ENCODE measurements around the gene NECAP2.

The NECAP2 gene

DNA sequence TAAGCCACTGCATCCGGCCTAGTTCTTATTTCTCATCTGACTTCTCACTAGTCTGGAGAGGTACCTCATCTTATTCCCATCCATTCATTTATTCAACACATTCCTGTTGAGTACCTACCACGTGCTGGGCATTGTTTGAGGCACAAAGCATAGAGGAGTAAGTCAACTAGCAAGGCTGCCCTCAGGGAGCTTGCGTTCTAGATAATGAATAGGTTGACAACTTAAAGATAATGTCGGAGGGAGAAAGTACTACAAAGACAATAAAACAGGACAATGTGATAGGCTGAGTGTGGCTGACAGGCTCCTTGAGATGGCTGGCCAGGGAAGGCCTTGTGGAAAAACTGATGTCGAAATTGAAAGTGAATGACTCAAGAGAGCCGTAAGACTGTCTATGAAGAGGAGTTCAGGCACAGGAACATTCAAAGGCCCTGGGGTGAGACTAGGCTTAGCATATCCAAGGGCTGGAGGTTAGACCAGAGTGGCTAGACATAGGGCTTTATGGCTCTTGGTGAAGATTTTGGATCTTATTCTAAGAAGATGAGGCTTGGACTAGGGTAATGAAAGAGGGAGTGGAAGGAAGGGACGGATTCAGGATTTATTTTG, 21.6 kb upstream of the NECAP2 start:
- H3K4me3 ChIP-seq (replicated peaks; ENCODE audit: insufficient read depth, low read length): no peak overlapping the region
- DNase-seq (ENCODE audit: low read depth in 1 of 2, low spot score in 1 of 2): no peak
- TF ChIP-seq, protein P1, sequence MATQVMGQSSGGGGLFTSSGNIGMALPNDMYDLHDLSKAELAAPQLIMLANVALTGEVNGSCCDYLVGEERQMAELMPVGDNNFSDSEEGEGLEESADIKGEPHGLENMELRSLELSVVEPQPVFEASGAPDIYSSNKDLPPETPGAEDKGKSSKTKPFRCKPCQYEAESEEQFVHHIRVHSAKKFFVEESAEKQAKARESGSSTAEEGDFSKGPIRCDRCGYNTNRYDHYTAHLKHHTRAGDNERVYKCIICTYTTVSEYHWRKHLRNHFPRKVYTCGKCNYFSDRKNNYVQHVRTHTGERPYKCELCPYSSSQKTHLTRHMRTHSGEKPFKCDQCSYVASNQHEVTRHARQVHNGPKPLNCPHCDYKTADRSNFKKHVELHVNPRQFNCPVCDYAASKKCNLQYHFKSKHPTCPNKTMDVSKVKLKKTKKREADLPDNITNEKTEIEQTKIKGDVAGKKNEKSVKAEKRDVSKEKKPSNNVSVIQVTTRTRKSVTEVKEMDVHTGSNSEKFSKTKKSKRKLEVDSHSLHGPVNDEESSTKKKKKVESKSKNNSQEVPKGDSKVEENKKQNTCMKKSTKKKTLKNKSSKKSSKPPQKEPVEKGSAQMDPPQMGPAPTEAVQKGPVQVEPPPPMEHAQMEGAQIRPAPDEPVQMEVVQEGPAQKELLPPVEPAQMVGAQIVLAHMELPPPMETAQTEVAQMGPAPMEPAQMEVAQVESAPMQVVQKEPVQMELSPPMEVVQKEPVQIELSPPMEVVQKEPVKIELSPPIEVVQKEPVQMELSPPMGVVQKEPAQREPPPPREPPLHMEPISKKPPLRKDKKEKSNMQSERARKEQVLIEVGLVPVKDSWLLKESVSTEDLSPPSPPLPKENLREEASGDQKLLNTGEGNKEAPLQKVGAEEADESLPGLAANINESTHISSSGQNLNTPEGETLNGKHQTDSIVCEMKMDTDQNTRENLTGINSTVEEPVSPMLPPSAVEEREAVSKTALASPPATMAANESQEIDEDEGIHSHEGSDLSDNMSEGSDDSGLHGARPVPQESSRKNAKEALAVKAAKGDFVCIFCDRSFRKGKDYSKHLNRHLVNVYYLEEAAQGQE (IDR thresholded peaks at IDR 0.05; ENCODE audit: insufficient replicate concordance, low read depth): no peak
- TF ChIP-seq POLR2AphosphoS5 (IDR thresholded peaks at IDR 0.05; ENCODE audit: low read depth): no peak
- TF ChIP-seq, protein P2, sequence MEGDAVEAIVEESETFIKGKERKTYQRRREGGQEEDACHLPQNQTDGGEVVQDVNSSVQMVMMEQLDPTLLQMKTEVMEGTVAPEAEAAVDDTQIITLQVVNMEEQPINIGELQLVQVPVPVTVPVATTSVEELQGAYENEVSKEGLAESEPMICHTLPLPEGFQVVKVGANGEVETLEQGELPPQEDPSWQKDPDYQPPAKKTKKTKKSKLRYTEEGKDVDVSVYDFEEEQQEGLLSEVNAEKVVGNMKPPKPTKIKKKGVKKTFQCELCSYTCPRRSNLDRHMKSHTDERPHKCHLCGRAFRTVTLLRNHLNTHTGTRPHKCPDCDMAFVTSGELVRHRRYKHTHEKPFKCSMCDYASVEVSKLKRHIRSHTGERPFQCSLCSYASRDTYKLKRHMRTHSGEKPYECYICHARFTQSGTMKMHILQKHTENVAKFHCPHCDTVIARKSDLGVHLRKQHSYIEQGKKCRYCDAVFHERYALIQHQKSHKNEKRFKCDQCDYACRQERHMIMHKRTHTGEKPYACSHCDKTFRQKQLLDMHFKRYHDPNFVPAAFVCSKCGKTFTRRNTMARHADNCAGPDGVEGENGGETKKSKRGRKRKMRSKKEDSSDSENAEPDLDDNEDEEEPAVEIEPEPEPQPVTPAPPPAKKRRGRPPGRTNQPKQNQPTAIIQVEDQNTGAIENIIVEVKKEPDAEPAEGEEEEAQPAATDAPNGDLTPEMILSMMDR (IDR thresholded peaks at IDR 0.05; ENCODE audit: insufficient read depth, low read length): no peak
- TF ChIP-seq GABPA (IDR thresholded peaks at IDR 0.05; ENCODE audit: low read depth): no peak
- TF ChIP-seq SPI1 (IDR thresholded peaks at IDR 0.05; ENCODE audit: borderline replicate concordance, low read depth): no peak
- no peaks in the 10 kb centered on the region for H3K27me3 ChIP-seq (ENCODE audit: insufficient read depth, poor library complexity, severe bottlenecking)
- H3K27ac ChIP-seq (replicated peaks): no peak overlapping the region

DNA sequence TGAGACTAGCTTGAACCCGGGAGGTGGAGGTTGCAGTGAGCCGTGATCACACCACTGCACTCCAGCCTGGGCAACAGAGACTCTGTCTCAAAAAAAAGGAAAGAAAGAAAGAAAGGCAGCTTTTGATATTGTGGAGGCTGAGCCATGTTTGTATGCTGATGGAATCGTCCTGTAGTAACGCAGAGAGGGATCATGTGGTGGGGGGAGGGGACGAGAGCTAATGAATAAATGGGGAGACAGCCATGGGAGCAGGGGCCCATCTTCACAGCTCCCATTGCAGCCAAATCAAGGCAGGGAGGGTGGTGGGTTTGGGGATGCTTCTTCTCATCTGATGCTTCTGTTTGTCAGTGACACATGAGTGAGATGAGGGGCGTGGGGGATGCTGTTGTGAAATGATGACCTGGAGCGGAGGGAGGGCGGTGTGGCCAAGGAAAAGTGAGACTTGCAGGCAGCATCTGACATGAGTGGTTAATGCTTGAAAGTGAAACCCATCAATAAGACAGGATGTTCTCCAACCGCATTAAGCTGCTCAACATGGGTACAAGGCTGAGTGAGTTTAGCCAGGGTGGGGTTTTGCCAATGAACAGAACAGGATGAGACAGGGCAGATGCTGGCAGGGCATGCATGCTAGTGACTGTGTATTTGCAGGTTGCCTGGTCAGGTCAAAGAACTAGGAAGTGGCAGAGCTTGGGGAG, 20.0 kb upstream of the NECAP2 start:
- no peak overlapping the region for H3K27ac ChIP-seq (replicated peaks)
- no peak overlapping the region for H3K4me3 ChIP-seq (replicated peaks; ENCODE audit: insufficient read depth, low read length)
- TF ChIP-seq SPI1 (IDR thresholded peaks at IDR 0.05; ENCODE audit: borderline replicate concordance, low read depth) (no peak), POLR2AphosphoS5 (IDR thresholded peaks at IDR 0.05; ENCODE audit: low read depth) (no peak), GABPA (IDR thresholded peaks at IDR 0.05; ENCODE audit: low read depth) (no peak)
- TF ChIP-seq, protein P1 (IDR thresholded peaks at IDR 0.05; ENCODE audit: insufficient replicate concordance, low read depth): no peak
- TF ChIP-seq, protein P2 (IDR thresholded peaks at IDR 0.05; ENCODE audit: insufficient read depth, low read length): no peak
- H3K27me3 ChIP-seq (ENCODE audit: insufficient read depth, poor library complexity, severe bottlenecking): no peaks in the 10 kb centered on the region
- no peak for DNase-seq (ENCODE audit: low read depth in 1 of 2, low spot score in 1 of 2)

DNA sequence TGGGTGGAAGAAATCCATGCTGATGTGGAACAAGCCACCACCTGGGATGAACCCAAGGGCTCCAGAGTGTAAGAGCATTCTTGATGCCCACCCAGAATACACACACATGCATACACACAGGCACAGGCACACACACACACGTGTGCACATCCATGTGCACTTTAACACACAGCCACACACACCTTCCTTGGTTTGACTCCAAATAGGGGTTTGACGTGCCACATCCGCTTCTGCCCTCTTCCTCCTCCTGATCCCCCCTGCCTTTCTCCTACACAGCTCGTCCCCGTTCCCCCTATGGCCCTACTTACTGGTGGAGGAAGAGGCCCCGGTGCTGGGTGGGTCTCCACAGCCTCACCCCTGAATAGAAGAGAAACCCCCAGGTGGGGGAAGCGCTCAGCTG, 19.3 kb upstream of the NECAP2 start:
- DNase-seq (ENCODE audit: low read depth in 1 of 2, low spot score in 1 of 2): no peak
- H3K27ac ChIP-seq (replicated peaks): no peak overlapping the region
- TF ChIP-seq, protein P1 (IDR thresholded peaks at IDR 0.05; ENCODE audit: insufficient replicate concordance, low read depth): no peak
- TF ChIP-seq POLR2AphosphoS5 (IDR thresholded peaks at IDR 0.05; ENCODE audit: low read depth): no peak
- TF ChIP-seq GABPA (IDR thresholded peaks at IDR 0.05; ENCODE audit: low read depth): no peak
- TF ChIP-seq, protein P2 (IDR thresholded peaks at IDR 0.05; ENCODE audit: insufficient read depth, low read length): no peak
- TF ChIP-seq SPI1 (IDR thresholded peaks at IDR 0.05; ENCODE audit: borderline replicate concordance, low read depth): no peak
- H3K4me3 ChIP-seq (replicated peaks; ENCODE audit: insufficient read depth, low read length): no peak overlapping the region
- no peaks in the 10 kb centered on the region for H3K27me3 ChIP-seq (ENCODE audit: insufficient read depth, poor library complexity, severe bottlenecking)
